Right lobe of liver (tissue), 6 donors: Measurements from ENCODE around the gene SLC25A27. TPM values are rescaled to one million over a fixed set of nuclear protein-coding genes. Genes with fewer than 3 reads are reported as not detected.
"Not testable (repeated sequence)": the region's sequence is repeated elsewhere in the genome, so short reads cannot be mapped to it uniquely, and the experiment has no call there.

Source experiments
- ATAC-seq, 4 donors: fragments of 200-7000 bp; cut with Tn5 transposase; one replicate each; pipeline ENCODE4 v1.9.1; 2020; ENCODE audit warnings: mild to moderate bottlenecking in 4 of 4, moderate library complexity in 4 of 4
- DNase-seq, 3 donors: peaks; one replicate each; pipeline ENCODE4 v3.0.0-alpha.2; 2020
- H3K27ac ChIP-seq, 3 donors: fragments of 200-600 bp; one replicate each; pipeline ENCODE4 v1.8.0; 2022
- H3K27me3 ChIP-seq, 2 donors: fragments of 200-600 bp; one replicate each; pipeline ENCODE4 v1.8.0; 2022
- H3K36me3 ChIP-seq, 4 donors: fragments of 200-600 bp; sonication (generic) in 1 of 4; one replicate each; pipeline versions ENCODE4 v1.5.1 to v1.8.0; 2017 to 2022; ENCODE audit warnings: control low read depth in 1 of 4
- H3K4me1 ChIP-seq, 4 donors: fragments of 200-600 bp; sonication (generic) in 1 of 4; one replicate each; pipeline versions ENCODE4 v1.5.1 to v1.8.0; 2017 to 2022; ENCODE audit warnings: control low read depth in 1 of 4
- H3K4me3 ChIP-seq, 3 donors: fragments of 200-600 bp; one replicate each; pipeline ENCODE4 v1.8.0; 2022
- H3K9me3 ChIP-seq, 4 donors: fragments of 200-600 bp; sonication (generic) in 1 of 4; one replicate each; pipeline versions ENCODE4 v1.5.1 to v1.8.0; 2017 to 2022; ENCODE audit warnings: control low read depth in 1 of 4
- CTCF ChIP-seq, 4 donors: fragments of 200-600 bp in 3 of 4; fragments of 450-650 bp in 1 of 4; IDR thresholded peaks; one replicate each; pipeline versions ENCODE4 v1.5.1 to v1.8.0; 2016 to 2022; ENCODE audit warnings: antibody characterized with exemption in 4 of 4, mild to moderate bottlenecking in 2 of 4
- POLR2A ChIP-seq: fragments of 450-650 bp; IDR thresholded peaks from one replicate; pipeline ENCODE4 v1.6.1; 2017; ENCODE audit warnings: antibody characterized with exemption, mild to moderate bottlenecking
- WGBS: methylation state at CpG from one replicate; pipeline ENCODE4 v1.1.6; 2018; ENCODE audit warnings: low coverage, low lambda C conversion rate; ENCODE audit not compliant: insufficient coverage; ENCODE audit errors: missing lambda C conversion rate; 5-methylcytosine and 5-hydroxymethylcytosine counted together
- intact Hi-C, 2 donors: fragments of 100-400 bp; cut with DNase I; formaldehyde crosslinking; loops; one replicate each; pipeline versions ENCODE4 v1.11.2 to v1.14.1; 2022
- total RNA-seq, 6 experiments: library from RNA; depleted of rRNA in 2 of 6; stranded (reverse); fragments of >200 nt in 2 of 6; fragmentation: NEBNext Ultra II Directional in 3 of 6; extraction: Animal tissue kit (Norgen Biotek cat#: 25700) in 3 of 6; gene quantifications; one replicate each; pipeline versions ENCODE4 v1.1.0 to v1.2.4, GENCODE V29; 2016 to 2023
- donor health status: DM: no; HTN: yes; CAD: no.
- donor health status: DM: no; HTN: no; CAD: no.
- donor health status: DM: no; HTN: no; CAD: no.
- donor health status: DM: no; HTN: yes; CAD: no.
- donor health status: DM: no; HTN: yes; CAD: no.

The SLC25A27 gene
- total RNA-seq, 6 experiments from 2014 or later = 8.8 to 21.0 (median 14.2) TPM

- H3K4me1 ChIP-seq = peaks cover 0 to 19% (median 9%) of the 10 kb centered on the region in 4 donors
- ATAC-seq (peak; percentile 54 to 78 (median 62)), DNase-seq (no peak)
- no peaks in the 10 kb centered on the region for H3K36me3 ChIP-seq
- no peaks in the 10 kb centered on the region for H3K9me3 ChIP-seq
- peak overlapping the region in 1 of 3 donors; percentile 22 for H3K27ac ChIP-seq
- TF ChIP-seq POLR2A = no peak
- TF ChIP-seq CTCF (IDR thresholded peaks at IDR 0.05) = no peak
- intact Hi-C loops = no loop called here
- no peaks in the 10 kb centered on the region for H3K27me3 ChIP-seq
- WGBS = 47% methylated on average over 1 of the region's 1 CpG
- no peak overlapping the region for H3K4me3 ChIP-seq
Observed at GRCh38 chr6:46645265-46645664, 7.5 kb upstream of the SLC25A27 start.

- peaks cover 0 to 19% (median 9%) of the 10 kb centered on the region in 4 donors for H3K4me1 ChIP-seq
- H3K9me3 ChIP-seq, intact Hi-C loops, H3K27ac ChIP-seq, H3K27me3 ChIP-seq, DNase-seq, H3K4me3 ChIP-seq, H3K36me3 ChIP-seq, ATAC-seq: not testable (repeated sequence)
- whole genome bisulfite sequencing = 61% methylated on average over 2 of the region's 4 CpGs
Observed at GRCh38 chr6:46648108-46648507, 4.7 kb upstream of the SLC25A27 start.

- peak in 1 of 3 donors; percentile 52 for DNase-seq
- peak; percentile 2 to 57 (median 16) for ATAC-seq
- Histone ChIP-seq H3K36me3 (no peaks in the 10 kb centered on the region), H3K9me3 (no peaks in the 10 kb centered on the region), H3K27me3 (no peaks in the 10 kb centered on the region), H3K4me3 (peak overlapping the region in 2 of 3 donors; percentile 1 to 92), H3K4me1 (peaks cover 0 to 20% (median 11%) of the 10 kb centered on the region in 4 donors), H3K27ac (peak overlapping the region in 2 of 3 donors; percentile 55 to 98)
- intact Hi-C loops = no loop called here
- 28% methylated on average over 5 of the region's 5 CpGs for WGBS
- TF ChIP-seq POLR2A = no peak
Observed at GRCh38 chr6:46648869-46649492, 3.8 kb upstream of the SLC25A27 start.

- Histone ChIP-seq H3K4me3 (peak overlapping the region; percentile 84 to 92 (median 90)), H3K9me3 (no peaks in the 10 kb centered on the region), H3K27ac (peak overlapping the region in 2 of 3 donors; percentile 92 to 98), H3K36me3 (no peaks in the 10 kb centered on the region), H3K27me3 (no peaks in the 10 kb centered on the region), H3K4me1 (peaks cover 0 to 10% (median 4%) of the 10 kb centered on the region in 4 donors)
- TF ChIP-seq POLR2A (no peak), CTCF (IDR thresholded peaks at IDR 0.05) (no peak)
- intact Hi-C loops = no loop called here
- DNase-seq (no peak), ATAC-seq (peak in 3 of 4 donors; percentile 11 to 50 (median 11))
- WGBS = 22% methylated on average over 1 of the region's 1 CpG
Observed at GRCh38 chr6:46651006-46651405, 1.8 kb upstream of the SLC25A27 start.

- WGBS = 4% methylated on average over 8 of the region's 8 CpGs
- H3K27ac ChIP-seq = peak overlapping the region in 2 of 3 donors; percentile 92 to 98
- intact Hi-C loops = no loop called here
- peak in 2 of 4 donors; percentile 12 to 16 for ATAC-seq
- DNase-seq = no peak
- H3K36me3 ChIP-seq = peaks cover 0 to 5% (median 0%) of the 10 kb centered on the region in 4 donors
- TF ChIP-seq POLR2A (no peak), CTCF (IDR thresholded peaks at IDR 0.05) (no peak)
- no peaks in the 10 kb centered on the region for H3K27me3 ChIP-seq
- peak overlapping the region; percentile 84 to 92 (median 90) for H3K4me3 ChIP-seq
- no peaks in the 10 kb centered on the region for H3K9me3 ChIP-seq
- peaks cover 0 to 9% (median 4%) of the 10 kb centered on the region in 4 donors for H3K4me1 ChIP-seq
Observed at GRCh38 chr6:46651816-46652215, 959 bp upstream of the SLC25A27 start.
